Thyroid gland (tissue), 4 donors: ENCODE data around the gene TTBK1.

Experiments
- CTCF ChIP-seq, 6 experiments: fragments of 200-600 bp in 3 of 6; fragments of 450-650 bp in 3 of 6; sonication (generic) in 3 of 6; IDR thresholded peaks; one replicate each; pipeline ENCODE4 v1.5.1; 2016 to 2019; ENCODE audit warnings: antibody characterized with exemption in 6 of 6, mild to moderate bottlenecking in 2 of 6, inconsistent platforms in 1 of 6, moderate library complexity in 1 of 6
- POLR2A ChIP-seq, 2 donors: fragments of 450-650 bp; IDR thresholded peaks; one replicate each; pipeline ENCODE4 v1.6.1; 2017; ENCODE audit warnings: antibody characterized with exemption in 2 of 2, mild to moderate bottlenecking in 2 of 2, moderate library complexity in 1 of 2

- TF ChIP-seq CTCF (IDR thresholded peaks at IDR 0.05), result no peak
- TF ChIP-seq POLR2A (IDR thresholded peaks at IDR 0.05), result no peak
Measured at GRCh38 chr6:43248101-43248500, 4.8 kb downstream of the TTBK1 start.
